ENCODE results near the gene ATRIP.

GRCh38 chr3:48412375-48413001 lies 34.0 kb upstream of the ATRIP start:
- TF ChIP-seq CTCF (IDR thresholded peaks at IDR 0.05) (no peak), POLR2A (IDR thresholded peaks at IDR 0.05) (no peak)

All from lower leg skin (tissue), 3 donors.